ENCODE results near the gene MAP3K15.
"Not testable (repeated sequence)": the region's sequence is repeated elsewhere in the genome, so short reads cannot be mapped to it uniquely, and the experiment has no call there.

Gene MAP3K15

DNA sequence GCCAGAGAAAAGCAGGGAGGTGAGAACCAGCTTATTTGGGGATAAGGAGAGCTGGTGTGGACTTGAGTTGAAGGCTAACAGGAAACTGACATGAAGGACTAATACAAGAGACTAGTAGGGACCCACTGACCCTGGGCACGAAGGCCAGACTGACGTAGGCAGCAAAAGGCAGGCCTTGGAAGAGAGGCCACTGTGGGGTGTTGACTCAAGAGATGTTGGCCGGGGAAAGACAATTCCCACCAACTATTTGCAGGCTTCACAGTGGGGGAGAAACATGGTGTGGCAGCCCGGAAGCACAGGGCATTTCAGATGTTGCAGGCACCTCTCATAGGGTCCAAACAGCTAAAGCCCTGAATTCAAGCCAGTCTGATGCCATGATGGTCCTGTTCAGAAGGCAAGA is 24.4 kb upstream of the MAP3K15 start:
- DNase-seq = no peak

DNA sequence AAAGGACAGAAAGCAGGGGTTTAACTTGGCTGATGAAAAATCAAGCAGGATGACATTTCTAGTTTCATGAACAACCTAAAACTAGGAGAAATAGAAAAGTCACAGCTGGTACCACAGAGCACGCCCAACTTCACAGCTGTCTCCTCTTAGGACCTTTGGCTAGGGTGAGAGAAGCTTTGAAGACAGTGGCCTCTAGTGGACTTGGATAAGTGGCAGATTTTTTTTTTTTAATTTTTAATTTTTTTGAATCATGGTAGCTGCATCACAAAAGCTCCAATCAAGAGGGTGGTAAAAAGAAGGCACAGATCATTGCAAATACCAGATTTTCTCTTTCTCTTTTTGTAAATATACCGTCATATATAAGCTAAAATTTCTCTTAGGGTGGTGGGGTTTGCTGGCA is 20.2 kb upstream of the MAP3K15 start:
- no peak for DNase-seq

DNA sequence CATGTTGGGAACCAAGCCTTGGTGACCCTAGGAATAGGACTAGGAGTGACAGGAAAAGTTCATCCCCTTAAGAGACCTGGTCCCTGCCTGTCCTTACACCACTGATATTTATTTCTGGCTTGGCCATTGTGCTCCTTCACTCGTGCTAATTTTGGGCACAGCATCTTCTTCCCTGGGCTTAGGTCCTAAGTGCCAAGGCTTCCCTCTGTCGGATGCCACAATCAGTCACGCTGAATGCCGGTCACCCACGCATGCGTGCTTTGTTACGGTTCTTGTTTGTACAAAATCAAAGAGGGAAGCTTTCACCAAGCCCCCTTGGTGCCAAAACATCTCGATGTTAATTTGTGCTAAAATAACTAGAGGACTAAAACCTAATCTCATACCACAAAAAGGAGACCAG is 17.4 kb upstream of the MAP3K15 start:
- no peak for DNase-seq

DNA sequence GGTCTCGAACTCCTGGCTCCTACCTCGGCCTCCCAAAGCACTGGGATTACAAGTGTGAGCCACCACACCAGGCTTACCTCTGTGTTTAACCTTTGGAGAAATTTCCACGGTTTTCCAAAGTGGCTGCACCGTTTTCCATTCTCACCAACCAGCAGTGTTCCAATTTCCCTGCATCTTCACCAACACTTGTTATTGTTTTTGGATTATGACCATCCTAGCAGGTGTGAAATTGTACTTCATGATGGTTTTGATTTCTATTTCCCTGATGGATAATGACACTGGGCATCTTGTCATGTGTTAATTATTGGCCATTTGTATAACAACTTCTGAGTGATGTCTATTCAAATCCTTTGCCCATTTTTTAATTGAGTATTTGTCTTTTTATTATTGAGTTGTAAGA is 2.7 kb upstream of the MAP3K15 start:
- no peak for DNase-seq

DNA sequence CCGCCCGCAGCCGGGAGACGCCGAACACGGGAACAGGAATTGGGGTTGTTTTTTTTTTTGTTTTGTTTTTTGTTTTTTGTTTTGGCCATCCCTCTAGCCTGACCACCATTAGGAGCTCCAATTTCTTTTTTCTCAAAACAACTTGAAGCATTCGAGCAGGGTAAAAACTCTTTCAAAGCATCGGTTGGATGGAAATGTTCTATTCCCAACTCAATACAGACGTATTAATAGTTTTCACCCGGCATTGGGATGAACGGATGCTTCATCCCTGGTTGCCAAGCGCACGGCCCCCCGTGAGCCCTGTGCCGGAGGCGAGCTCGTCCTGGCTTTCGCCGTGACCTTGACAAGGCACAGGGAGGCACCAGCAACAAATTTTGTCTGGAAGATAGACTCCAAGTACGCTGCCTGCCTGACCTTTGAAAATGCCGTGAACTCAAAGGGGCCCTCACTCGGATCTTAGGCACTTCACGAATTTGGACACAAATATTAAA is 352 bp upstream of the MAP3K15 start:
- no peak for DNase-seq

DNA sequence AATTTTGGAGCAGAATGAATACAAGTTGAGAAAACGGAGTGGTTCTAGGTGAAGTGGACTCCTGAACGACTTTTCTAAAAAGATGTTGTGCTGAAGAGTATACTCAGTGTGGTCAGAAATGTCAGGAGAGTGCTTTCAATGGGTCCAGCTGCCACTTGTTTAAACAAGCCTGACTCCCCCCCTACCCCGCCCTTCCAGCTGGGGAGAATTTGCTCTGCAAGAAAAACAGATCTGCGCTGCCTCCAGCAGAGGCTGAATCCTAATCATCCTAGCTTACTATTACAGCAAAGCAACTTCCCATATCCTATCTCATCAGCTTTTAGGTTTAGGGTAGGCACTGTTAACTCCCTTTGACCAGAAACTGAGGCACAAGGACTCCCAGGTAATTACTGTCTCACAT is 1.9 kb downstream of the MAP3K15 start:
- no peak for DNase-seq

DNA sequence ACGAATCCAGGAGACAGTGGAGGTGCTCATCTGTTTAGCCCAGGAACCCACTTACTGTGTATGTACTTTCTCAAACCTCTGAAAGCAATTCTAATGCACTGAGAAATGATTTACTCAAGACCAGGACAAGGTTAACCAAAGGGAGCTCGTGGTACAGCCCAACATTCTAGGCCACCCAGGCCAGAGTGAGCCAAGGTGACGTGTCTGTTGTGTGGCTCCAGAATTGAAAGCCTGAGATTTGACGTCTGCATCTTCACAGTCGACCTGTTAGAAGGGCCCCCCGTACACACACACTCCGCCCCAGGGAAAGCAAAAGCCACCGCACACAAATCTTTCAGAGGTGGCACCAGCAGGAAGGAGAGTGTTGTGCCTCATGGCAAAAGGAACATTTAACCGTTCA is 2.3 kb downstream of the MAP3K15 start:
- DNase-seq = no peak

DNA sequence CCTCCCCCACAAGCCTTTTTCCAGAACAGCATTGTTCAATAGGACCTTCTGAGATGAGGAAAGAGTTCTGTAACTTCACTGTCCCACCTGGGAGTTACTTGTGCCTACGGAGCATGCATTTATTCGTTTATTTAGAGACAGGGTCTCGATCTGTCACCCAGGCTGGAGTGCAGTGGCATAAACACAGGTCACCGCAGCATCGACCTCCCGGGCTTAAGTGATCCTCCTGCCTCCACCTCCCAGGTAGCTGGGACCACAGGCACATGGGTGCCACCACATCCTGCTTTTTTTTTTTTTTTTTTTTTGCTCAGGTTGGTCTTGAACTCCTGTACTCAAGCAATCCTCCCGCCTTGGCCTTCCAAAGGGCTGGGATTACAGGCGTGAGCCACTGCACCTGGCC is 2.9 kb downstream of the MAP3K15 start:
- DNase-seq = no peak

DNA sequence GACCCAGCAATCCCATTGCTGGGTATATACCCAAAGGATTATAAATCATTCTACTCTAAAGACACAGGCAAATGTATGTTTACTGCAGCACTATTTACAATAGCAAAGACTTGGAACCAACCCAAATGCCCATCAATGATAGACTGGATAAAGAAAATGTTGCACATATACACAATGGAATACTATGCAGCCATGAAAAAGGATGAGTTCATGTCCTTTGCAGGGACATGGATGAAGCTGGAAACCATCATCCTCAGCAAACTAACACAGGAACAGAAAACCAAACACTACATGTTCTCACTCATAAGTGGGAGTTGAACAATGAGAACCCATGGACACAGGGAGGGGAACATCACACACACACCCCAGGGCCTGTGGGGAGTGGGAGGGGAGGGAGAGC is 3.5 kb downstream of the MAP3K15 start:
- not testable (repeated sequence) for DNase-seq

DNA sequence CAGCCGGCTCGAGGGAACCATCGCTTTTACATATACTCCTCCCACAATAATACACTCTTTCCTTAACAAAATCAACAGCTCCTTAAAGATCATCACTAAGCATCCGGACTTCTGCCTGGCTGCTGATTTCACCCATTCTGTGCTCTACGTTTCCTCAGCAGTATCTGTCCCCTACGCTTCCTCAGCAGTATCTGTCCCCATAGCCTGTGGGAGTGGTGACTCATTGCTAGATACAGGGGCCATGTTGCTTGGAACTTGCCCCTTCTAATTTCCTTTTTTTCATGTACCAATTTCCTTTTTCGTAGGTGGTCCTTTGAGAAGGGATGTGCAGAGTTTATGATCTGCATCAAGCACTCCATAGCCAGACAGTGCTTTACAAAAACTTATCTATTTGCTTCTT is 18.6 kb downstream of the MAP3K15 start:
- peak; percentile 38 to 69 for DNase-seq

DNA sequence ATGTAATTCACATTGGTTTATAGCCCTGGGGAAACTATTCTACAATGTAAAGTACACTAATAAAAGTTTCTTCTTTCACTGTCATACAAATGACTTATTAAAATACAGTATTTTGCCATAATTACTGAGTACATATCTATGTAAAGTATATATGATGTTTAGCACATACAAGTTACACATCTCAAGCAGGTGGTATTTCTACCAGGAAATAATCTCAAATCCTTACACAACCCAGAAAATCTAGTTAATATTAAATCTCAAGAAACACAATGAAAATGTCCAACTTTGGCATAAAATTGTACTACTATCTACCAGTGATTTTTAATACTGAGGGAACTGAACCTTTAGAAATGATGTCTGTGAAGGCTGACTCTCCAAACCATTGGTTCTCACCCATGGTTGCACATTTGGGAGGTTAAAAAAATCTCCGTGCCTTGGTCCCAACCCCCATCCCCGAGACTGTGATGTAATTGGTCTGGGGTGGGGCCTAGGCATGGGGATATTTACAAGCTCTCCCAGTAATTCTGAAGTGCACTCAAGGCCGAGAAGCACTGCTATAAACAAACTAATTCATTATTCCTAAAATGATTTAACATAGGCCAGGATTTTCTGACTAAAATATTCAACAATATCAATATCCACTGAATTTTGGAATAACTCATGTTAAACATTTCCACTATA is 27.6 kb downstream of the MAP3K15 start:
- no peak for DNase-seq

DNA sequence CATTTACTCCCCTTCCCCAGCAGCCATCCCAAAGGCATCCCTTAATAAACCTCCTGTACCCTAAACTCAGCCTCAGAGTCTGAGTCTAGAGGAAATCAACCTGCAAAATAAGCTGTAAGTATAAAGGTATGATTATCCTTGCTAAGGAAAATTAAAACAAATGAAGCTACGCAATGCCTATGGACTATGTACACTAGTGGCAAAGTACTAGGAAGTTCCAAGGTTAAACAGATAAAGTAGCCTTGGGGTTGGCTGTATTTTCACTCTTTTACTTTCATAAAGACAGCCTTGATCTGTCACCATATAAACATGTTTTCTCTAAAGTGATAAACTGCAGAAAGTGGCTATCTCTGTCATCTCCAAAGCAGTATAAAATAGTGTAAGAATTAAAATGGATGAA is 35.9 kb downstream of the MAP3K15 start:
- DNase-seq = no peak

DNA sequence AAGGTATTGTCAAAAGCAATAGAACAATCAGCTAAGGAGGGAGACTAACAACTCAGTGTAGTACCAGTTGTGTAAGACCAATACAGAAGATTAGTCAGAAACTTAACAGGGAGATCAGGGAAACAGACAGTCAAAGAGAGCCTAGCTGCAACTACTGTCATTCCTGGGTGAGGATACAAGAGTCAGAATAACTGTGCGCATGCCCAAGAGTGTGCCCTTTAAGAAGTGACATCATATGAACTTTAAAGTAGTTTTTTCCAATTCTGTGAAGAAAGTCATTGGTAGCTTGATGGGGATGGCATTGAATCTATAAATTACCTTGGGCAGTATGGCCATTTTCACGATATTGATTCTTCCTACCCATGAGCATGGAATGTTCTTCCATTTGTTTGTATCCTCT is 46.9 kb downstream of the MAP3K15 start:
- not testable (repeated sequence) for DNase-seq

DNA sequence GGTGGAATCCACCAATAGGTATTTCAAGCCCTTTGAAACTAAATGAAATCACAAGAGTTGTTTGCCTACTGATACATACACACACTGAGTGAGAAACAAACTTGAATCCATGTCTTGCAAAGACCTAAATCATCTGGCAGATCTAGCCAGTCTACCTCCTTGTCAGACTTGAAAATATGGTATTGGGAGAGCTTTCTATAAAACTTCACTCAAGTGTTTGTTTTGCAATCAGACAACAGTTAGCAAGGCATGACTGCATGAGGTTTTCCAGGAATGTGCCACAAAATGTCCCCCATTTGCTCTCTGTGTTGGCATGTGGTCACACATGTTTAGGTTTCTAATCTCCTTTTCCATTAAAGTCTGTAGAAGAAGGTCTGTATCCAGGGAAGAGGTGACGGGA is 52.4 kb downstream of the MAP3K15 start:
- no peak for DNase-seq

DNA sequence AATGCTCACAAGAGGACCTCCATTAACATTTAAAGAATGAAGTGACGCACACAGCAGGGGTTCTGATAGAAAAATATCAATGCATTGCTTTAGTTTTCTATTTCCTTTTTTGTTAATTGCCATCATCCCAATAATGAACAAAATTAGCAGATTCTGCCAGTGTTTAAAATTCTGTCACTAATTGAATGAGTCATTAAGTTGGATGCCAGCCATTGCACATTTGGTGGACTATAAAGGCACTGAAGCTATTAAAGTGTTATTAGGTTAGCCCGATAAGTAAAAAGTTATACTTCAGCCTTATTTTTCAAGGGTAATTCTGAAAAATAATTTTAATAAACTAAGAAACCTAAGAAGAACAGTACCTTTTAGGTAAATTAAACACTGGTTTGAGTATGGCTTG is 53.1 kb downstream of the MAP3K15 start:
- DNase-seq = no peak

DNA sequence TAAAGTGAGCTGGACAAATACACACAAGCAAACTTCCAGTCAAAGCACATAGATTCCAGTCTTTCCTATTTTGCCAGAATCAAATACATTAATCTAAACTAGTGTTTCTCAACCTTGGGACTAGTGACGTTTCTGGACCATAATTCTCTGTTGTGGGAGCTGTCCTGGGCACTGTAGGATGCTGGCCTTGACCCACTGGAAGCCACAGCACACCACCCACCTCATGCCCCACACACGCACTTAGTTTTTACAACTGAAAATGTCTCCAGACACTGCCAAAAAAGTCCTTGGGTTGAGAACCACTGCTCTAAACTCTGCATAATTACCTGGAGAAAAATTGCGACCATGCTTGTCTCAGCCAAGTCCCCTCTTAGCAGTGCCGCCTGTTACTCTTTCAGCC is 57.6 kb downstream of the MAP3K15 start:
- no peak for DNase-seq

DNA sequence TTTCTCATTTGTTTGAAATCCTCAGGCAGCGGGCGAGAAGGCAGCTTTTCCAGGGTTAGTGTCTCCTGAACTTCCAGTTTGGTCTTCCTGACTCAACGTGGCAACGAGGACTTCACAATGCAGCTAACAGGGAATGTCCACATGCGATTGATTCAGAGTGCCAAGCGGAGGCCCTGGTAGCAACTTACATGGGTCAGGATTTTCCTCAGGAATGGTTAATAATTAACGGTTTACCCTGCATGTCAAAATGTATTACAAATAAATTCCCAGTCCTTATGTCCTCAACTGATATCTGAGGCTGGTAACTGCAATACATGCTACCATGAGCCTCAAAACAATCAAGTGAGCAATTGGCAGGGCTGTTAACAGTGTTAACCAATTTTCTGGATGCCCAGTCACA is 67.2 kb downstream of the MAP3K15 start:
- no peak for DNase-seq

DNA sequence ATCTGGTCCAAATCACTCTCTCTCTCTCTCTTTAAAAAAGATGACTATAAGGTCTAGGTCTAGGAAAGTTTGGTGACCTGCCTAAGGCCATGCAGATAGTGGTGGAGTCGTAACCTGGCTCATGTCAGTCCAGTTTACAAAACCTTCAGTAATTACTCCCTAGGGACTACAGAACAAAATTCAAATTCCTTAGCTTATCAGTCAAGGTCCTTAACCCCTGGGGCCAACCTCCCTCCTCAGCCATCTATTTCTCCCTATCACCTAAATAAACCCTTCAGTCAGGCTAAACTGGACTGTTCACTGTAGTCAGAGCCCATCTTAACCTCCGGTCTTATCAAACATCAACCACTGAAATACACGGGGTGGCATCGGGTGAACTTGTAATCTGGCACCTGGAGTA is 68.9 kb downstream of the MAP3K15 start:
- no peak for DNase-seq

DNA sequence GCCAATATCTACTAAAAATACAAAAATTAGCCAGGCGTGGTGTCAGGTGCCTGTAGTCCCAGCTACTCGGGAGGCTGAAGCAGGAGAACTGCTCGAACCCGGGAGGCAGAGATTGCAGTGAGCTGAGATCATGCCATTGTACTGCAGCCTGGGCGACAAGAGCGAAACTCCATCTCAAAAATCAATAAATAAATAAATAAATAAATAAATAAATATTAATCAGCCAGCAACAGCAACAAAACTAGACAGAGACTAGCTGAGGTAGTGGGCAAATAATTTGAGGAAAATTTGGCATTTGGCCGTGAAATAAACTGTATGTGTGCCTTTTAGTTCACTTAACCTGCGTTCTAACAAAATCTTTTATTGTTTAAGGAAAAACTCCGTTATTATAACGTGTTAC is 69.5 kb downstream of the MAP3K15 start:
- not testable (repeated sequence) for DNase-seq

DNA sequence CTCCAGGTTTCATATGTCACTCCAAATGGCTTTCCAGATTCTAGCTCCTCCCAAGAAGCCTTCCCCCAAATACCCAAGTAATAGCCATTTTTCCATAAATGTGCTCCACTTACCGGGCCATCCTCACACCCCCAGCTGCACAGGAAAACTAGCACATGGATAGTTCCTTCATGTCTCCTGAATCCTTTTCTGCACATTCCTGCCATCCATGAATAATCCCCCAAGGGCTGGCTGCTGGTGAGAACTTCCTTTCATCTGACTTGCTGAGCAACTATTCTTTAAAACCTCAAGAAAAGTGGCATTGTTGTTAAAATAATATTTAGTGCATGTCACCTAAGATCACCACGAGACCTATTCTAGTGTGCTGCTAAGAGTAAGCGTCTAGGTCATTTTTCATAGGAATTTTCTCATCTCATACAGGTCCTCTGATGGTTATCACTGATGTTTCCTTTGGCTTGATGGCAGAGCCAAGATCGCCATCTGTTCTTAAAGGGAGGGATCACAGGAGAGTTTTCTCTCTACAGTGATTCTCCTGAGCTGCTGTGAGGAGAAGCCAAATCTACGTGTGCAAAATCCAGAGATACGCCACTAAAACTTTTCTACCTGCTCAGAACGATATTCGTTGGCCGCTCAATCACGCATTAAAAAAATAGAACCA is 71.3 kb downstream of the MAP3K15 start:
- no peak for DNase-seq

DNA sequence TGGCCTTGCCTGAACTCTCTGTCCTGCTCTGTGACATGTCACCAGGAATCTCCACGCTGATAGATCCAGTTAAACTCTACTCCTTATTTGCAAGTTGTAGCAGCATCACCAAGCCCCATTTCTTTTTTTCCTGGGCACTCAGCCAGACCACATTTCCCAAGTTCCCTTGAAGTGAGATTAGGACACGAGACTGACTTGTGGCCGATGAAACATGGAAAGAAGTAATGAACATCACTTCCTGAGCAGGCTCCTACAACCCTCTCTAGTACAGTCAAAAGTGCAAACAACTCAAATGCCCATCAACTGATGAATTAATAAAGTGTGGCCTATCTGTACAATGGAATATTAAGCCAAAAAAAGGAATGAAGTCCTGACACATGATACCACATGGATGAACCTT is 74.6 kb downstream of the MAP3K15 start:
- peak; percentile 12 to 18 for DNase-seq

DNA sequence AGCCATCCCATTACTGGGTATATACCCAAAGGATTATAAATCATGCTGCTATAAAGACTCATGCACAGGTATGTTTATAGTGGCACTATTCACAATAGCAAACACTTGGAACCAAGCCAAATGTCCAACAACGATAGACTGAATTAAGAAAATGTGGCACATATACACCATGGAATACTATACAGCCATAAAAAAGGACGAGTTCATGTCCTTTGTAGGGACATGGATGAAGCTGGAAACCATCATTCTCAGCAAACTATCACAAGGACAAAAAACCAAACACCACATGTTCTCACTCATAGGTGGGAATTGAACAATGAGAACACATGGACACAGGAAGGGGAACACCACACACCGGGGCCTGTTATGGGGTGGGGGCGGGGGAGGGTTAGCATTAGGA is 92.6 kb downstream of the MAP3K15 start:
- DNase-seq = not testable (repeated sequence)

DNA sequence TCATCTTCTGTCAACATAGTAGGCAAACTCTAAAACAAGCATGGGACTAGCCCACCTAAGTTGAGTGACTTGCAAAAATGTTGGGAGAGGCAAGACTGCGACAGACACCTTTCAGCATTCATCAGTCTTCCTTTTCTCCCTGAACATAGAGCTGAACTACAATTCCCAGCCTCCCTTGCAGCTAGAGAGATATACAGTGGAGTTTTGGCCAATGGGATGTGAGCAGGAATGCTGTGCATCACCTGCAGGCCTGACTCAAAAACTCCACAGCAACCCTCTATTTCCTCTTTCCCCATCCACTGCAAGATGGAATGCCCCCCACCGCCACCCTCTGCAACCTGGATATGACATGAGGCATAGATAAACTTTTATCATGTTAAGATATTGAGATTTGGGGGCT is 105.0 kb downstream of the MAP3K15 start:
- DNase-seq = no peak

DNA sequence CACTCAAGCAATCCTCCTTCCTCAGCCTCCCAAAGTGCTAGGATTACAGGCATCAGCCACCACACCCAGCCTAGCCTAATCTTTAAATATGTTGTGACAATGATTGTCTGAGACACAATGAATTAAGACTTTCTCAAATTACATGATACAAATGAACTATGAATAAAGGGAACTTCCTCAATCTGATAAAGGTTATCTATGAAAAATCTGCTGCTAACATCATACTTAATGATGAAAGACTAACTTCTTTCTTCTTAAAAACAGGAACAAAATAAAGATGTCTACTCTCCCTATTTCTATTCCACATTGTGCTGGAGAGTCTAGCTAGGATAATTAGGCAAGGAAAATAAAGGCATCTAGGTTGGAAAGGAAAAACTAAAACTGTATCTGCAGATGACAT is 111.6 kb downstream of the MAP3K15 start:
- peak; percentile 1 to 8 for DNase-seq

DNA sequence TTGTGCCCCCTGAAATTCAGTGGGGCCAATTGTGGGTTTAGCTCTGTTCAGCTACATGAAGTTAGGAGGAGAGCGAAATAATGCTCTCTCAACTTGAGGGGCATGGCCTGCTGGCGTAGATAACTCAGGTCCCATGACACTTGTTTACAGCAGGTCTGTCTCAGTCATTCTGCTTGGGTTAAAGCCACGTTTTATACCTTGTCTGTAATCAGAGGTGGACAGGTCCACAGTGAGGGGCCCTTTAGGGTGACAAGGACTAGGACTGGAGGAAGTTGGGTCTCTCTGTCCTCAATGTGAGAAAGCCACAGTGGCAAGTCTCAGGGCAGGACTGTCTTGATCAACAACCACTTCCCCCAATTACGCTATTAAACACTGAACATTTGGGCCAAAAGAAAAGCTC is 122.6 kb downstream of the MAP3K15 start:
- DNase-seq = no peak

Measured in inflammatory macrophage treated with lipopolysaccharide for 1 hour (primary cell).